PC-3 (cell line): ENCODE results near the gene GLIPR2.

Experiments used
- CTCF ChIP-seq: fragments of 300-600 bp; sonication (generic); conservative IDR thresholded peaks from 2 replicates; pipeline ENCODE4 v1.5.1; 2017; ENCODE audit warnings: antibody characterized with exemption, low read depth, mild to moderate bottlenecking, low read length
- EZH2 ChIP-seq: fragments of 300-600 bp; sonication (generic); IDR thresholded peaks from one replicate; pipeline ENCODE4 v1.6.1; 2017; ENCODE audit warnings: antibody characterized with exemption, mild to moderate bottlenecking, low read length; ENCODE audit not compliant: unreplicated experiment

DNA sequence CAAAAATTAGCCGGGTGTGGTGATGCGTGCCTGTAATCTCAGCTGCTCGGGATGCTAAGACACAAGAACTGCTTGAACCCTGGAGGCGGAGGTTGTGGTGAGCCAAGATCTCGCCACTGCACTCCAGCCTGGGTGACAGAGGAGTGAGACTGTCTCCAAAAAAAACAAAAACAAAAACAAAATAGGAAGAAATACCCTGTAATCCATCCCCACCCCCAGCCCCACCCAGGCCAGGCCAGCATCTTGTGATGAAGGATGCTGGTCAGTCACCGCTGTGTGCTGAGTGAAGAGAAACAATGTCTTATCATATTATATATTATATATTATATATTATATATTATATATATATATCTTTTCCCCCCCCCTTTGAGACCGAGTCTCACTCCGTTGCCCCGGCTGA, 17.2 kb downstream of the GLIPR2 start:
- TF ChIP-seq EZH2 (no peak), CTCF (no peak)
